PC-9 (cell line): ENCODE measurements around the gene PGC. TPM values are rescaled to one million over a fixed set of nuclear protein-coding genes. Genes with fewer than 3 reads are reported as not detected.
A peak's percentile ranks its signal among the peaks of the same experiment; 100 is the strongest.

Experiments used
- BruUV-seq: library from RNA; stranded (reverse); fragments of 400-500 nt; replicated peaks from 2 replicates; lab custom pipeline; 2021; lab: Mats Ljungman, UMichigan
- CTCF ChIA-PET: fragments of 300-600 bp; sonication (Branson Sonifier 250); formaldehyde crosslinking; loops from one replicate; lab custom pipeline; 2022; ENCODE audit warnings: antibody characterized with exemption; lab: Charles Lee
- POLR2A ChIA-PET: fragments of 300-600 bp; sonication (Branson Sonifier 250); formaldehyde crosslinking; loops from one replicate; lab custom pipeline; 2022; ENCODE audit warnings: antibody characterized with exemption; ENCODE audit not compliant: unreplicated experiment; lab: Charles Lee
- DNase-seq, 2 experiments: peaks; one replicate each; pipeline versions ENCODE4 v3.0.0 to v3.0.0-alpha.2; 2015 to 2022; ENCODE audit warnings: mixed read lengths in 1 of 2
- H2AFZ ChIP-seq: fragments of 200-600 bp; sonication (generic); 2 replicates; pipeline ENCODE4 v1.8.1; 2017; ENCODE audit warnings: antibody characterized with exemption
- H3F3A ChIP-seq: fragments of 200-600 bp; sonication (generic); 2 replicates; pipeline ENCODE4 v1.8.1; 2017; ENCODE audit warnings: antibody characterized with exemption, mild to moderate bottlenecking, low read depth; ENCODE audit not compliant: insufficient read depth
- H3K27ac ChIP-seq: fragments of 200-600 bp; sonication (generic); 2 replicates; pipeline ENCODE4 v1.6.1; 2016; ENCODE audit warnings: mixed run types
- H3K27me3 ChIP-seq: fragments of 200-600 bp; sonication (generic); 2 replicates; pipeline ENCODE4 v1.6.1; 2016; ENCODE audit warnings: low read depth, mixed run types; ENCODE audit not compliant: insufficient read depth
- H3K36me3 ChIP-seq: fragments of 200-600 bp; sonication (generic); 2 replicates; pipeline ENCODE4 v1.6.1; 2016; ENCODE audit warnings: low read depth, mixed run types
- H3K4me1 ChIP-seq: fragments of 200-600 bp; sonication (generic); replicated peaks from 2 replicates; pipeline ENCODE4 v1.6.1; 2016; ENCODE audit warnings: mixed run types; ENCODE audit not compliant: insufficient read depth
- H3K4me2 ChIP-seq: fragments of 200-600 bp; sonication (generic); 2 replicates; pipeline ENCODE4 v1.6.1; 2017; ENCODE audit warnings: mixed run types
- H3K4me3 ChIP-seq: fragments of 200-600 bp; sonication (generic); 2 replicates; pipeline ENCODE4 v1.6.1; 2016; ENCODE audit warnings: mixed run types
- H3K79me2 ChIP-seq: fragments of 200-600 bp; sonication (generic); 2 replicates; pipeline ENCODE4 v1.6.1; 2017; ENCODE audit warnings: low read depth, mixed run types
- H3K9me2 ChIP-seq: fragments of 200-600 bp; sonication (generic); 2 replicates; pipeline ENCODE4 v1.8.1; 2017; ENCODE audit warnings: mild to moderate bottlenecking; ENCODE audit not compliant: insufficient read depth
- H3K9me3 ChIP-seq: fragments of 200-600 bp; sonication (generic); 2 replicates; pipeline ENCODE4 v1.8.1; 2016; ENCODE audit warnings: low read depth; ENCODE audit not compliant: insufficient read depth
- H4K20me1 ChIP-seq: fragments of 200-600 bp; sonication (generic); 2 replicates; pipeline ENCODE4 v1.8.1; 2017; ENCODE audit not compliant: insufficient read depth
- CTCF ChIP-seq: fragments of 200-600 bp; sonication (generic); conservative IDR thresholded peaks from 2 replicates; pipeline ENCODE4 v1.6.1; 2017; ENCODE audit warnings: mixed run types, antibody characterized with exemption, mild to moderate bottlenecking, moderate library complexity
- EZH2 ChIP-seq: fragments of 200-600 bp; sonication (generic); IDR thresholded peaks from 2 replicates; pipeline ENCODE4 v1.8.0; 2017; ENCODE audit warnings: antibody characterized with exemption, low read depth
- intact Hi-C: fragments of 100-400 bp; cut with micrococcal nuclease; formaldehyde crosslinking; loops from one replicate; pipeline ENCODE4 v1.10.0; 2022; ENCODE audit not compliant: unreplicated experiment
- total RNA-seq: library from RNA; stranded (reverse); gene quantifications from 2 replicates; pipeline ENCODE4 v1.2.3, GENCODE V29; 2021

The PGC gene
- total RNA-seq, 1 experiment from 2014 or later = not detected

DNA sequence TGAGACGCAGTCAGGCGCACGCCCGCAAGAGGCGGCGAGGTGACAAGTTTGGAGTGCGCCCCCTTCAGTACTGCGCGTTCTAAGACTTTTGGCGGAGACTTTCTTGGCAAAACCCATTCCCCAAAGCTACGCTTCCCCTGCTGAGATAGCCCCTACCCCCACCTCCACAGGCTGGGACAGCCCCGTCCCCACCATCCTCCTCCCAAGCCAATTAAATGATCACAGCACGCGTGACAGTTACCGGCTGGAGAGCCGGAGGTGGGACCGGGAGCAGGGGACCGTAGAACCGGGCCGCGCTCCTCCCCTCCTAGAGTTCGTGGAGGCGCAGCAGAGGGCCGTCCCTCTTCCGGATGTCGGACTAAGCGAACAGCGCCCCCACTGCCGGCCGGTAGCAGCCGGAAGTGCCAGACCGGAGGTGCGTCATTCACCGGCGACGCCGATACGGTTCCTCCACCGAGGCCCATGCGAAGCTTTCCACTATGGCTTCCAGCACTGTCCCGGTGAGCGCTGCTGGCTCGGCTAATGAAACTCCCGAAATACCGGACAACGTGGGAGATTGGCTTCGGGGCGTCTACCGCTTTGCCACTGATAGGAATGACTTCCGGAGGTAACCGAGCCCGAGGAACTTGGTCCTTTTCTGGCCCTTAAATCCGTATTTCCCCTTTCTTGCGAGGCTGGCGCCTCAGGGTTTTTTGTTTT lies 40.2 kb upstream of the PGC start, which contains the start of gene TOMM6:
Gene TOMM6, plus strand, starts transcription at position 476 of the 699 bp plus-strand sequence. Its CDS starts 4 bp downstream, at position 480.
- TF ChIP-seq EZH2 (no peak), CTCF (peak; percentile 88)
- Histone ChIP-seq H2AFZ (peak within 1 kb of the TSS; percentile 76), H3K36me3 (peaks cover 28% of the 10 kb centered on the region), H3K9me3 (no peaks in the 10 kb centered on the region), H3K4me2 (peak within 1 kb of the TSS; percentile 90), H3K4me3 (peak within 1 kb of the TSS; percentile 100), H3K27me3 (no peaks in the 10 kb centered on the region), H3F3A (peaks cover 62% of the 10 kb centered on the region), H3K9me2 (no peaks in the 10 kb centered on the region), H4K20me1 (no peaks in the 10 kb centered on the region; the same call in 1 of the 2 replicates), H3K4me1 (peaks cover 42% of the 10 kb centered on the region), H3K27ac (peak within 1 kb of the TSS; percentile 91), H3K79me2 (peaks cover 37% of the 10 kb centered on the region)
- intact Hi-C loops = loop anchor here (1.0 to 10.0 kb wide), 2 partner anchors 134 to 937 kb away; partner anchors contain the start of genes BYSL, MED20 and PRPH2
- TSS peak; percentile 78 for BruUV-seq
- ChIA-PET POLR2A (interaction anchor here (0.6 to 0.7 kb wide), 2 partner anchors 134 to 439 kb away, joined by 3 to 11 read pairs; partner anchors contain the start of genes BYSL and MED20), CTCF (interaction anchor here (0.6 to 2.0 kb wide), 6 partner anchors 28 to 417 kb away, joined by 3 to 10 read pairs (median 3); partner anchors contain the start of genes BYSL and MED20)
- DNase-seq = peak; percentile 83 to 92

- ChIA-PET POLR2A (interaction anchor here (0.6 to 0.8 kb wide), 3 partner anchors 110 to 407 kb away, joined by 3 to 5 read pairs (median 3); partner anchors contain the start of genes BYSL and MED20), CTCF (interaction anchor here (0.5 to 2.0 kb wide), 7 partner anchors 28 to 687 kb away, joined by 3 to 10 read pairs (median 3); partner anchors contain the start of genes BYSL and MED20)
- H3K4me2 ChIP-seq = peak overlapping the region; percentile 90
- peak; percentile 46 to 88 for DNase-seq
- peak overlapping the region; percentile 91 for H3K27ac ChIP-seq
- H3K9me2 ChIP-seq = no peaks in the 10 kb centered on the region
- peaks cover 62% of the 10 kb centered on the region for H3F3A ChIP-seq
- no peak for TF ChIP-seq EZH2
- peak; percentile 67; the same call in 1 of the 2 replicates for TF ChIP-seq CTCF
- H3K36me3 ChIP-seq = peaks cover 25% of the 10 kb centered on the region
- H3K4me1 ChIP-seq = peaks cover 45% of the 10 kb centered on the region
- H2AFZ ChIP-seq = peak overlapping the region; percentile 76
- H4K20me1 ChIP-seq = no peaks in the 10 kb centered on the region; the same call in 1 of the 2 replicates
- no TSS peak for BruUV-seq
- H3K9me3 ChIP-seq = no peaks in the 10 kb centered on the region
- peaks cover 37% of the 10 kb centered on the region for H3K79me2 ChIP-seq
- H3K4me3 ChIP-seq = peak overlapping the region; percentile 100
- no peaks in the 10 kb centered on the region for H3K27me3 ChIP-seq
- intact Hi-C loops = loop anchor here (1.0 to 10.0 kb wide), 2 partner anchors 135 to 938 kb away; partner anchors contain the start of genes BYSL, MED20 and PRPH2
These were observed 39.4 kb upstream of the PGC start for GRCh38 chr6:41786451-41787218.
